ENCODE data around the gene CD8B2.
"Not testable (repeated sequence)": the region's sequence is repeated elsewhere in the genome, so short reads cannot be mapped to it uniquely, and the experiment has no call there.

CD8B2 gene

GRCh38 chr2:106554411-106554810 is 67.2 kb downstream of the CD8B2 start:
- no peak for DNase-seq (ENCODE audit: low read depth)
- H3K27me3 ChIP-seq (replicated peaks; ENCODE audit: control insufficient read depth, insufficient read depth, low read length): peaks cover 32% of the 10 kb centered on the region
- no peak overlapping the region for H3K9ac ChIP-seq (ENCODE audit: low read length)
- no peaks in the 10 kb centered on the region for H3K36me3 ChIP-seq (ENCODE audit: control insufficient read depth, insufficient read depth, low read length, severe bottlenecking)
- no peak overlapping the region for H3K4me3 ChIP-seq (ENCODE audit: low read length)
- peaks cover 4% of the 10 kb centered on the region for H3K9me3 ChIP-seq (ENCODE audit: control insufficient read depth, low read length)
- H3K4me1 ChIP-seq (ENCODE audit: control insufficient read depth, insufficient read depth, low read length): no peaks in the 10 kb centered on the region

GRCh38 chr2:106555053-106555452 is 67.9 kb downstream of the CD8B2 start:
- Histone ChIP-seq H3K9ac (ENCODE audit: low read length) (no peak overlapping the region), H3K36me3 (ENCODE audit: control insufficient read depth, insufficient read depth, low read length, severe bottlenecking) (no peaks in the 10 kb centered on the region), H3K9me3 (ENCODE audit: control insufficient read depth, low read length) (peaks cover 4% of the 10 kb centered on the region), H3K4me1 (ENCODE audit: control insufficient read depth, insufficient read depth, low read length) (no peaks in the 10 kb centered on the region), H3K4me3 (ENCODE audit: low read length) (no peak overlapping the region), H3K27me3 (replicated peaks; ENCODE audit: control insufficient read depth, insufficient read depth, low read length) (peaks cover 32% of the 10 kb centered on the region)
- DNase-seq (ENCODE audit: low read depth): no peak

GRCh38 chr2:106559786-106560185 is 72.6 kb downstream of the CD8B2 start:
- Histone ChIP-seq H3K27me3 (replicated peaks; ENCODE audit: control insufficient read depth, insufficient read depth, low read length) (peaks cover 19% of the 10 kb centered on the region), H3K4me1 (ENCODE audit: control insufficient read depth, insufficient read depth, low read length) (peaks cover 11% of the 10 kb centered on the region)
- DNase-seq (ENCODE audit: low read depth); H3K9me3 ChIP-seq (ENCODE audit: control insufficient read depth, low read length); H3K36me3 ChIP-seq (ENCODE audit: control insufficient read depth, insufficient read depth, low read length, severe bottlenecking); H3K4me3 ChIP-seq (ENCODE audit: low read length); H3K9ac ChIP-seq (ENCODE audit: low read length): not testable (repeated sequence)

- peaks cover 11% of the 10 kb centered on the region for H3K4me1 ChIP-seq (ENCODE audit: control insufficient read depth, insufficient read depth, low read length)
- H3K27me3 ChIP-seq (replicated peaks; ENCODE audit: control insufficient read depth, insufficient read depth, low read length): peaks cover 9% of the 10 kb centered on the region
- DNase-seq (ENCODE audit: low read depth): no peak
- H3K36me3 ChIP-seq (ENCODE audit: control insufficient read depth, insufficient read depth, low read length, severe bottlenecking): no peaks in the 10 kb centered on the region
- H3K9me3 ChIP-seq (ENCODE audit: control insufficient read depth, low read length): peaks cover 3% of the 10 kb centered on the region
- H3K4me3 ChIP-seq (ENCODE audit: low read length): no peak overlapping the region
- H3K9ac ChIP-seq (ENCODE audit: low read length): no peak overlapping the region
These were observed 73.6 kb downstream of the CD8B2 start for GRCh38 chr2:106560773-106561172.

GRCh38 chr2:106561356-106561755 is 74.2 kb downstream of the CD8B2 start:
- no peak for DNase-seq (ENCODE audit: low read depth)
- H3K9me3 ChIP-seq (ENCODE audit: control insufficient read depth, low read length): no peaks in the 10 kb centered on the region
- peaks cover 9% of the 10 kb centered on the region for H3K27me3 ChIP-seq (replicated peaks; ENCODE audit: control insufficient read depth, insufficient read depth, low read length)
- H3K4me3 ChIP-seq (ENCODE audit: low read length): no peak overlapping the region
- H3K9ac ChIP-seq (ENCODE audit: low read length): no peak overlapping the region
- peaks cover 11% of the 10 kb centered on the region for H3K4me1 ChIP-seq (ENCODE audit: control insufficient read depth, insufficient read depth, low read length)
- H3K36me3 ChIP-seq (ENCODE audit: control insufficient read depth, insufficient read depth, low read length, severe bottlenecking): no peaks in the 10 kb centered on the region

- H3K9me3 ChIP-seq (ENCODE audit: control insufficient read depth, low read length): no peaks in the 10 kb centered on the region
- H3K27me3 ChIP-seq (replicated peaks; ENCODE audit: control insufficient read depth, insufficient read depth, low read length): peaks cover 9% of the 10 kb centered on the region
- no peak overlapping the region for H3K4me3 ChIP-seq (ENCODE audit: low read length)
- no peaks in the 10 kb centered on the region for H3K36me3 ChIP-seq (ENCODE audit: control insufficient read depth, insufficient read depth, low read length, severe bottlenecking)
- peaks cover 11% of the 10 kb centered on the region for H3K4me1 ChIP-seq (ENCODE audit: control insufficient read depth, insufficient read depth, low read length)
- no peak overlapping the region for H3K9ac ChIP-seq (ENCODE audit: low read length)
- DNase-seq (ENCODE audit: low read depth): no peak
These were observed 74.6 kb downstream of the CD8B2 start for GRCh38 chr2:106561803-106562202.

- Histone ChIP-seq H3K27me3 (replicated peaks; ENCODE audit: control insufficient read depth, insufficient read depth, low read length) (peaks cover 9% of the 10 kb centered on the region), H3K9me3 (ENCODE audit: control insufficient read depth, low read length) (no peaks in the 10 kb centered on the region), H3K9ac (ENCODE audit: low read length) (no peak overlapping the region), H3K4me3 (ENCODE audit: low read length) (no peak overlapping the region), H3K4me1 (ENCODE audit: control insufficient read depth, insufficient read depth, low read length) (peaks cover 11% of the 10 kb centered on the region), H3K36me3 (ENCODE audit: control insufficient read depth, insufficient read depth, low read length, severe bottlenecking) (no peaks in the 10 kb centered on the region)
- peak; percentile 43 for DNase-seq (ENCODE audit: low read depth)
These were observed 75.4 kb downstream of the CD8B2 start for GRCh38 chr2:106562268-106563186.

GRCh38 chr2:106563195-106563594 is 76.0 kb downstream of the CD8B2 start:
- peaks cover 5% of the 10 kb centered on the region for H3K27me3 ChIP-seq (replicated peaks; ENCODE audit: control insufficient read depth, insufficient read depth, low read length)
- H3K9ac ChIP-seq (ENCODE audit: low read length): no peak overlapping the region
- no peak overlapping the region for H3K4me3 ChIP-seq (ENCODE audit: low read length)
- DNase-seq (ENCODE audit: low read depth): peak; percentile 15
- H3K4me1 ChIP-seq (ENCODE audit: control insufficient read depth, insufficient read depth, low read length): peaks cover 11% of the 10 kb centered on the region
- no peaks in the 10 kb centered on the region for H3K9me3 ChIP-seq (ENCODE audit: control insufficient read depth, low read length)
- H3K36me3 ChIP-seq (ENCODE audit: control insufficient read depth, insufficient read depth, low read length, severe bottlenecking): no peaks in the 10 kb centered on the region

- no peak overlapping the region for H3K9ac ChIP-seq (ENCODE audit: low read length)
- no peak overlapping the region for H3K4me3 ChIP-seq (ENCODE audit: low read length)
- H3K27me3 ChIP-seq (replicated peaks; ENCODE audit: control insufficient read depth, insufficient read depth, low read length): peaks cover 17% of the 10 kb centered on the region
- peaks cover 11% of the 10 kb centered on the region for H3K4me1 ChIP-seq (ENCODE audit: control insufficient read depth, insufficient read depth, low read length)
- no peak for DNase-seq (ENCODE audit: low read depth)
- no peaks in the 10 kb centered on the region for H3K36me3 ChIP-seq (ENCODE audit: control insufficient read depth, insufficient read depth, low read length, severe bottlenecking)
- no peaks in the 10 kb centered on the region for H3K9me3 ChIP-seq (ENCODE audit: control insufficient read depth, low read length)
These were observed 78.4 kb downstream of the CD8B2 start for GRCh38 chr2:106565599-106565998.

GRCh38 chr2:106566050-106566449 is 78.9 kb downstream of the CD8B2 start:
- H3K36me3 ChIP-seq (ENCODE audit: control insufficient read depth, insufficient read depth, low read length, severe bottlenecking): no peaks in the 10 kb centered on the region
- no peaks in the 10 kb centered on the region for H3K9me3 ChIP-seq (ENCODE audit: control insufficient read depth, low read length)
- H3K4me3 ChIP-seq (ENCODE audit: low read length): no peak overlapping the region
- DNase-seq (ENCODE audit: low read depth): peak; percentile 15
- H3K9ac ChIP-seq (ENCODE audit: low read length): no peak overlapping the region
- H3K4me1 ChIP-seq (ENCODE audit: control insufficient read depth, insufficient read depth, low read length): peaks cover 11% of the 10 kb centered on the region
- peaks cover 22% of the 10 kb centered on the region for H3K27me3 ChIP-seq (replicated peaks; ENCODE audit: control insufficient read depth, insufficient read depth, low read length)

GRCh38 chr2:106566484-106566883 is 79.3 kb downstream of the CD8B2 start:
- Histone ChIP-seq H3K27me3 (replicated peaks; ENCODE audit: control insufficient read depth, insufficient read depth, low read length) (peaks cover 25% of the 10 kb centered on the region), H3K4me1 (ENCODE audit: control insufficient read depth, insufficient read depth, low read length) (peaks cover 11% of the 10 kb centered on the region)
- DNase-seq (ENCODE audit: low read depth); H3K36me3 ChIP-seq (ENCODE audit: control insufficient read depth, insufficient read depth, low read length, severe bottlenecking); H3K9ac ChIP-seq (ENCODE audit: low read length); H3K4me3 ChIP-seq (ENCODE audit: low read length); H3K9me3 ChIP-seq (ENCODE audit: control insufficient read depth, low read length): not testable (repeated sequence)
